Vagina (tissue), 2 donors: Measurements from ENCODE around the gene VGF.

Source experiments
- CTCF ChIP-seq, 3 experiments: fragments of 450-650 bp in 2 of 3; fragments of 200-600 bp in 1 of 3; sonication (generic) in 1 of 3; IDR thresholded peaks; one replicate each; pipeline ENCODE4 v1.5.1; 2017 to 2019; ENCODE audit warnings: antibody characterized with exemption in 3 of 3, mild to moderate bottlenecking in 2 of 3, moderate library complexity in 2 of 3
- POLR2A ChIP-seq, 2 donors: fragments of 450-650 bp; IDR thresholded peaks; one replicate each; pipeline ENCODE4 v1.6.1; 2017; ENCODE audit warnings: antibody characterized with exemption in 2 of 2, mild to moderate bottlenecking in 2 of 2, moderate library complexity in 2 of 2
- POLR2AphosphoS5 ChIP-seq, 2 donors: sonication (generic); formaldehyde crosslinking; IDR thresholded peaks; one replicate each; pipeline ENCODE4 v1.9.0; 2017; ENCODE audit warnings: antibody characterized with exemption in 2 of 2, mild to moderate bottlenecking in 2 of 2, low read depth in 1 of 2; ENCODE audit not compliant: insufficient read depth in 1 of 2

- TF ChIP-seq CTCF (IDR thresholded peaks at IDR 0.05), result no peak
- TF ChIP-seq POLR2AphosphoS5 (IDR thresholded peaks at IDR 0.05; ENCODE audit: insufficient read depth in 1 of 2, low read depth in 1 of 2), result no peak
- TF ChIP-seq POLR2A (IDR thresholded peaks at IDR 0.05), result no peak
Measured at GRCh38 chr7:101155303-101155702, 10.1 kb downstream of the VGF start.
